Ectodermal cell (in vitro differentiated cells): ENCODE data around the gene YARS1.

ENCODE experiments used
- H3K27ac ChIP-seq: 2 replicates; pipeline ENCODE4 v1.7.0; 2013; ENCODE audit warnings: mild to moderate bottlenecking, low read depth, low read length; ENCODE audit not compliant: insufficient read depth, poor library complexity, severe bottlenecking
- H3K27me3 ChIP-seq: 2 replicates; pipeline ENCODE4 v1.7.0; 2013; ENCODE audit warnings: mild to moderate bottlenecking, low read length; ENCODE audit not compliant: insufficient read depth, control insufficient read depth, poor library complexity, severe bottlenecking
- H3K36me3 ChIP-seq: one replicate; pipeline ENCODE4 v1.7.0; 2013; ENCODE audit warnings: low read length; ENCODE audit not compliant: control insufficient read depth, insufficient read depth
- H3K4me1 ChIP-seq: one replicate; pipeline ENCODE4 v1.7.0; 2013; ENCODE audit warnings: low read length; ENCODE audit not compliant: control insufficient read depth, insufficient read depth
- H3K4me3 ChIP-seq: 2 replicates; pipeline ENCODE4 v1.7.0; 2013; ENCODE audit warnings: low read depth, low read length, control low read depth; ENCODE audit not compliant: insufficient read depth
- H3K9me3 ChIP-seq: 2 replicates; pipeline ENCODE4 v1.7.0; 2013; ENCODE audit warnings: mild to moderate bottlenecking, low read length, moderate library complexity; ENCODE audit not compliant: control insufficient read depth
- WGBS, 2 experiments: methylation state at CpG; one replicate each; pipeline ENCODE4 v1.1.7; 2013; ENCODE audit warnings: missing lambda C conversion rate in 2 of 2; 5-methylcytosine and 5-hydroxymethylcytosine counted together

Gene YARS1

GRCh38 chr1:32728413-32729077 lies 88.6 kb downstream of the YARS1 start:
- H3K27ac ChIP-seq: no peak overlapping the region
- no peak overlapping the region for H3K4me3 ChIP-seq
- 91 to 95% methylated on average over 6 to 7 of the region's 7 CpGs for WGBS, 2 experiments
- H3K27me3 ChIP-seq: no peaks in the 10 kb centered on the region
- H3K36me3 ChIP-seq: no peaks in the 10 kb centered on the region
- no peaks in the 10 kb centered on the region for H3K9me3 ChIP-seq
- H3K4me1 ChIP-seq: peaks cover 18% of the 10 kb centered on the region

- Histone ChIP-seq H3K27ac (no peak overlapping the region), H3K4me1 (peaks cover 14% of the 10 kb centered on the region), H3K36me3 (no peaks in the 10 kb centered on the region), H3K27me3 (no peaks in the 10 kb centered on the region), H3K4me3 (no peak overlapping the region), H3K9me3 (no peaks in the 10 kb centered on the region)
- WGBS, 2 experiments: 94 to 96% methylated on average over 1 of the region's 1 CpG
Measured at GRCh38 chr1:32727876-32728275, 89.3 kb downstream of the YARS1 start.

GRCh38 chr1:32725615-32725982 lies 91.6 kb downstream of the YARS1 start:
- Histone ChIP-seq H3K36me3 (no peaks in the 10 kb centered on the region), H3K4me3 (no peak overlapping the region), H3K27me3 (no peaks in the 10 kb centered on the region), H3K9me3 (no peaks in the 10 kb centered on the region), H3K4me1 (peaks cover 14% of the 10 kb centered on the region), H3K27ac (no peak overlapping the region)
- 90 to 95% methylated on average over 3 of the region's 3 CpGs for WGBS, 2 experiments
